ENCODE data around the gene BAIAP3.

Gene BAIAP3

DNA sequence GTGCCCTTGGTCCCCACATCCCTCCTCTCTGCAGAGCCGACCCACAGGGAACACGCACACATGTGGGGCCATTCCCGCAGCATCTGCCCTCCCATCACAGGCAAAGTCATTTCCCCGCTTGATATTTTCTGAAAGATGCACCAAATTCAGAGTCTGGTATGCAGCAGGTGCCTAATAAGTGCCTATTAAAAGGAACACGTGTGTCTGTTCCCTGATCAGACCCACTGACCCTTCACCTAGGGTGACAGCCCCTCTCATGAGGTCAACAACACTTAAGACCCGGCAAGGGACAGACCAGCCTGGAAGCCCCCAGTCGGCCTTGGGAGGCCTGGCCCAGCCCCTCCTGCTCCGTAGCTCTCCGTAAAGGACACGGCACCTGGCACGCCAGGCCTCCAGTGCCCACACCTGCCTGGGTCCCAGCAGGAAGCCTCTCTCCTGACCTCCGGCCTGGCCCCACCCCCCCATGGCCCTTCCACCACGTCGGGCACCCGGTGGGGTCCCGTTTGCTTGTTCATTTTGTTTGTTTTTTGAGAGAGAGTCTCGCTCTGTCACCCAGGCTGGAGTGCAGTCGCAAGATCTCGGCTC lies 61.0 kb downstream of the BAIAP3 start:
- TF ChIP-seq, protein P1, sequence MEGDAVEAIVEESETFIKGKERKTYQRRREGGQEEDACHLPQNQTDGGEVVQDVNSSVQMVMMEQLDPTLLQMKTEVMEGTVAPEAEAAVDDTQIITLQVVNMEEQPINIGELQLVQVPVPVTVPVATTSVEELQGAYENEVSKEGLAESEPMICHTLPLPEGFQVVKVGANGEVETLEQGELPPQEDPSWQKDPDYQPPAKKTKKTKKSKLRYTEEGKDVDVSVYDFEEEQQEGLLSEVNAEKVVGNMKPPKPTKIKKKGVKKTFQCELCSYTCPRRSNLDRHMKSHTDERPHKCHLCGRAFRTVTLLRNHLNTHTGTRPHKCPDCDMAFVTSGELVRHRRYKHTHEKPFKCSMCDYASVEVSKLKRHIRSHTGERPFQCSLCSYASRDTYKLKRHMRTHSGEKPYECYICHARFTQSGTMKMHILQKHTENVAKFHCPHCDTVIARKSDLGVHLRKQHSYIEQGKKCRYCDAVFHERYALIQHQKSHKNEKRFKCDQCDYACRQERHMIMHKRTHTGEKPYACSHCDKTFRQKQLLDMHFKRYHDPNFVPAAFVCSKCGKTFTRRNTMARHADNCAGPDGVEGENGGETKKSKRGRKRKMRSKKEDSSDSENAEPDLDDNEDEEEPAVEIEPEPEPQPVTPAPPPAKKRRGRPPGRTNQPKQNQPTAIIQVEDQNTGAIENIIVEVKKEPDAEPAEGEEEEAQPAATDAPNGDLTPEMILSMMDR (IDR thresholded peaks at IDR 0.05; ENCODE audit: low read depth, low read length, missing control alignments) = no peak
- no peak overlapping the region for H3K4me3 ChIP-seq (ENCODE audit: low read depth, low read length)
- DNase-seq (ENCODE audit: low read depth) = no peak

DNA sequence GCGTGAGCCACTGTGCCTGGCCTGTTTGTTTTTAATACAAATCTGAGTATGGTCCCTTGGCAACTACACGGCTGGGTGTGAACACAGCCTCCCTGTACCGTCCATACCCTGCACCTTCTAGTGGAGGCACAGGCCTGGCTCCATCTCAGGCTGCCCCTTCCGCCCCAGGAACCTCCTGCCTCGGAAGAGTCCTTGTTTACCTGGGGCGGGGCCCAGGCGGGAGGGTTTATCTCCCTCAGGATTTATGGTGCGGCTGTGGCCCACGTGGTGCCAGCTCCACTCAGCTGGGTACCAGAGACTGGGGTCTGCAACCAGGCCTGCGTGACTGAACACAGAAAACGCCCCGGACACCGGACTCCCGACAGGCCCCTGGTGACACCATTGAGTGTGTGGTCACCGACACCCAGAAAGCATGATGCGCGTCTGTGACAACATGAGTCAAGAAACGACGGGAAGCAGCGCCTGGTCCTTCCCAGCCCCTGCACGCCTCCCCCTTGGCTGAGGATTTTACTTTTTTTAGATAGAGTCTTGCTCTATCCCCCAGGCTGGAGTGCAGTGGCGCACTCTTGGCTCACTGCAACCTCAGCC lies 62.1 kb downstream of the BAIAP3 start:
- no peak for DNase-seq (ENCODE audit: low read depth)
- TF ChIP-seq, protein P1 (IDR thresholded peaks at IDR 0.05; ENCODE audit: low read depth, low read length, missing control alignments) = no peak
- H3K4me3 ChIP-seq (ENCODE audit: low read depth, low read length) = no peak overlapping the region

DNA sequence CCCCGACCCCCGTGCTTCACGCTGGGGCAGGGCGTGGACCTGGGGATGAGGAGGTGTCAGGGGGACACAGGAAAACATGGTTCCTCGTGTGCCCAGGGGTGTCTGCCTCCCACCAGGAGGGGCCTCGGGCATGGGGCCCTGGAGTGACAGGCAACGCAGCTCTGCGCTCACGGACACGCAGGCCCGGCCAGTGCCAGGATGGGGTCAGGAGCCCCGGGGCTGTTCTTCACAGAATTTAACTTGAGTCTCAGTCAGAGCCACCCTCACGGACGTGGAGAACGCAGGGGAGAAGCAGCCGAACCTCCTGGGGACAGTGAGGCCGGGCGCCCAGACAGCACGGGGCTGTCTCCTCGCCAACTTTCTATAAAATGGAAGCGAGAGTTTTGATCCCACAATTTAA lies 64.3 kb downstream of the BAIAP3 start:
- TF ChIP-seq, protein P1 (IDR thresholded peaks at IDR 0.05; ENCODE audit: low read depth, low read length, missing control alignments) = no peak
- H3K4me3 ChIP-seq (ENCODE audit: low read depth, low read length) = no peak overlapping the region
- no peak for DNase-seq (ENCODE audit: low read depth)

DNA sequence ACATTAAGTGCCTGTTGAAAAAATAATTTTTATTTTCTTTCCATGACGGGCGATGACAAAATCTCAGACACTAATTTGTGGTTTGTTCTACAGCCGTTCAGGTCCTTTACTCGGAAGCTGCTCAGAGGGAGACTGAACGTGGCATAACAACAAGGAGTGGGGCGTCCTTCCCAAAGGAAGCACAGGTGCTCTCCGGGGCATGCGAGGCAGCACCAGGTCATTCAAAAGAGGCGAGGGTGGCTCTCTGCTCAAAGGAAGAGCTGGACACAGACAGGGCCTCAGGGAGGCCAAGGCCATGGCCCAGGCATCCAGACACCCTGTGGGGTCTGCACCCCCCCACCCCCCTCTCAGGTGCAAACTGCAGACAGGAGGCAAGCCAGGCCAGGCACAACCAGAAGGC lies 64.9 kb downstream of the BAIAP3 start:
- DNase-seq (ENCODE audit: low read depth) = no peak
- TF ChIP-seq, protein P1 (IDR thresholded peaks at IDR 0.05; ENCODE audit: low read depth, low read length, missing control alignments) = no peak
- no peak overlapping the region for H3K4me3 ChIP-seq (ENCODE audit: low read depth, low read length)
